ENCODE results near the gene JUNB. TPM values are rescaled to one million over a fixed set of nuclear protein-coding genes. Genes with fewer than 3 reads are reported as not detected.

JUNB gene
- total RNA-seq, 1 donor from 2014 or later: 24.2 TPM

DNA sequence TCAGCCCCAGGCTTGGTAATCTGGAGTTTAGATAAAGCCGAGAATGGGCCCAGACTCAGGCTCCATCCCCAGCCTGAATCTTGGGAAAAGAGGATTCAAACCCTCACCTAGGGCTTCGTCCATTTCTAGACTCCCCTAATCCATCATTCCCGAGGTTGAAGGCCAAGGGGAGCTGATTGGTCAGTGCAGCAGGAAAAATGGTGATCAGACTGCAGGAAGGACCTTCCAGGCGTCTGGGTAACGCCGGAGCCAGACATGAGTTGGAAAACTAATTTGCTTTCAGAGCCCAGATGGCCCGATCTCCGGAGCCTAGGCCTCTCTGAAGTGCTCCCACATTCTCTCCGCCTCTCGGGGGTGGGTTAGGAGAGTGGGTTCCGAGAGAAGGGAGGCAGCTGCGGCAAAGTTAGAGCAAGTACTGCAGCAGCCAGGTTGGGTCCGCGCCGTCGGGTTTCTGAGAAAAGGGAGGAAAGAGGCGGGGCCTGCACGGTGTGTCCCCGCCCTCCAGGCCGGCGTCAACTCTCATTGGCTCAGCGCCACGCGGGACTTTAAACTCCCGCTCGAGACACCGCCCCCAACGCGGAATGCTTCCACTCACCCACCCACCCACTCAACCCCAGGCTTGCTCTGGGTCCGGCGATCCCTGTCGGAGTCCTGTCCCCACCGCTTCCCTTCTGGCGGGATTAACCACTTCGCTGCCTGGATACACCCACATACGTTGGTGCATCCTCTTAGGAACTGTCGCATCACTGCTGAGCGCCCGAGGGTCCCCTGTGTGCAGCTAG is 43.9 kb downstream of the JUNB start:
- ATAC-seq (no peak), DNase-seq (no peak)
- intact Hi-C loops (cut with micrococcal nuclease): no loop called here

DNA sequence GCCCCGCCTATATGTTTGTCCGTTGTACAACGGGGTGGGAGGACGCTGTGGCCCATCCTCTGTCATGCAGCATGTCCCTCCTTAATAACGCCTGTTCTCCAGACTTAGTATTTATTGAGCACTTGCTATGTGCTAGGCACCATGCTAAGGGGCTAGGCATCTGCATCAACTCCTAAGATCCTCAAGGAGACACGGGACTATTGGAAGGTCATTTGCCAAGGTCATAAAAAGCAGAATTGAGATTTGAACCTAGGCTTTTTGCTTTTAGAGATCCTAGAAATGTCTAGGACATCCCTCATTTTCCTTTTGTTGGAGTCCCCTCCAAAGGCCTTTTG is 45.2 kb downstream of the JUNB start:
- intact Hi-C loops (cut with micrococcal nuclease): no loop called here
- ATAC-seq (no peak), DNase-seq (no peak)

DNA sequence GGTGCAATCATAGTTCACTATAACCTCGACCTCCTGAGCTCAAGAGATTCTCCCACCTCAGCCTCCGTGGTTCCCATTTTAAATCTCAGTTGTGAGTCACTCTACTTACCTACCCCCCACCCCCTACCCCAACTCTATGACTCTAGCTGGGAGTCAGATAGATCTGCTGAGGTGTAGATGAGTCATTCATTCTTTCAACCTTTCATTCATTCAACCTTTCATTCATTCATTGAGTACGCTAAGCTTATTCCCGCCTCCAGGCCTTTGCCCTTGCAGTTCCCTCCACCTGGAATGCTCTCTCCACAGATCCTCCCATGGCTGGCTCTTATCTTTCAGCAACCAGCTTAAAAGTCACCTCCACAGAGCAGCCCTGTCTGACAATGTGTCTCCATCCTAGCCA is 45.9 kb downstream of the JUNB start:
- no peak for ATAC-seq
- intact Hi-C loops (cut with micrococcal nuclease): no loop called here
- DNase-seq: no peak

DNA sequence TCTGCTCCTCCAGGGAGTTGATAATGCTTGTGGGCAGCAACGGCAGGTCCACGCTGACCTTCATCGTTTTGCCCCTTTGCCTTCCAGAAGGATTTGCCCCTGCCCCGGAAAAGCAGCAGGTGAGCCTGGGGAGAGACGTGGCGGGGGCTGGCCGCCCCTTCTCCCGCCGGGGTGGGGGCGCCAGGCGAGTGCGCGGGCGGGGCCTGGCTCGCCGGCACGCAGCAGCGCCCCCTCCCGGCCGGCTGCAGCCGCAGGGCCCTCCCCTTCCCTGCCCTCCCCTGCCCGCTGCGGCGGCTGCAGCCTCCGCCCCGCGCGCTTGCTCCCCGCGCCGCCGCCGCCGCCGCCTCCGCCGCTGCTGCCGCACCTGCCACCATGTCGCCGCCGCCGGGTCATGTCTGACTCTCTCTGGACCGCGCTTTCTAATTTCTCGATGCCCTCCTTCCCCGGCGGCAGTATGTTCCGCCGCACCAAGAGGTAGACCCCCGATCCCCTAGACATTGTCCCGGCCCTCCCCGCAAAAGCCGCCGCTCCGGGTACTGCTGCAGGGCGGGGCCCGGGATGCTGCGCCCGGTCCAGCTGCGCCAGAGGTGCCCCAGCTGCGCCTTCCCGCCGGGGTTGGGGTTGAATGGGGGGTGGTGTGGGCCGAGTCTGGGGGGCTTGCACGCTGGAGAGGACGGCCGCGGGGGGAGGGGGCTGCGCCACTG is 47.0 kb downstream of the JUNB start, which contains the start of gene MAST1:
TSS of gene MAST1 (plus strand) at position 334 of the 704 bp plus-strand sequence. CDS start at position 392, 58 bp downstream.
- DNase-seq: peak; percentile 60

DNA sequence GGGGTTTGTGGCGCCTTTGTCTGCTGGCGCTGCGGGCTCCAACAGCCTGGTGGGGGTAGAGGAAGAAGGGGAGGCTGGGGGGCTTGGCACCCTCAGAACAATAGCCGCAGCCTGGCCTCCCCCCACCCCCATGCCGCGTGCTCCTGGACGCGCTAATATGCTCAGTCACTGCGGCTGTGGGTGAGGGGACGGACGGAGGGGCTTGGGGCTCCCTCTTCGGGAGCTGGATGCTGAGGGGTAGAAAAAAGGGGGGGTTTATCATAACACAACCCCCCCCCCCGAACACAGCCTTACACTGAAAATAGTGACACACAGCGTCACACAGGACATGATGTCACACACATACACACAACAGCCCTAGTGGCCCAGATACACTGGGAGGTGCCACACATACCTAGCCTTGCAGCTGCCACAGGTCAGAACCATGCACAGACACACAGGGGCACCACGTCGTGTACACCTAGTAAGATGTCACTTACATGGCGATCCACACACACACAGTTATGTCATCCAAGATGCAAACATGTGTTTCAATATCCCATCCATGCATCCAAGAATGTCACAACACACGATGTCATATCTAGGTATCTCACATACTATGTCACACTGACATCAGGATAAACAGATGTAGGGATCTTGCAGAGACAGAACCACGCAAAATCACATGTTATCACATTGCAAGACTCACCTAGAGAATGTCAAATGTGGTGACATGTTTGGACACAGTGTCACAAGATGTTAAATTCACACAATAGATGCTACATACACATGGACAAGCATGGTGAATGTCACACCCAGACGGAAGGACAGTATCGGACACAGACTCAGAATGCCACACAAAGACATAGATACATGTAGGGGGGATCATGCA is 47.8 kb downstream of the JUNB start:
- ATAC-seq (no peak), DNase-seq (no peak)
- intact Hi-C loops (cut with micrococcal nuclease): no loop called here

More for the DNA sequence above, 47.0 kb downstream of the JUNB start, which contains the start of gene MAST1:
- intact Hi-C loops (cut with micrococcal nuclease): no loop called here
- ATAC-seq: peak; percentile 74

DNA sequence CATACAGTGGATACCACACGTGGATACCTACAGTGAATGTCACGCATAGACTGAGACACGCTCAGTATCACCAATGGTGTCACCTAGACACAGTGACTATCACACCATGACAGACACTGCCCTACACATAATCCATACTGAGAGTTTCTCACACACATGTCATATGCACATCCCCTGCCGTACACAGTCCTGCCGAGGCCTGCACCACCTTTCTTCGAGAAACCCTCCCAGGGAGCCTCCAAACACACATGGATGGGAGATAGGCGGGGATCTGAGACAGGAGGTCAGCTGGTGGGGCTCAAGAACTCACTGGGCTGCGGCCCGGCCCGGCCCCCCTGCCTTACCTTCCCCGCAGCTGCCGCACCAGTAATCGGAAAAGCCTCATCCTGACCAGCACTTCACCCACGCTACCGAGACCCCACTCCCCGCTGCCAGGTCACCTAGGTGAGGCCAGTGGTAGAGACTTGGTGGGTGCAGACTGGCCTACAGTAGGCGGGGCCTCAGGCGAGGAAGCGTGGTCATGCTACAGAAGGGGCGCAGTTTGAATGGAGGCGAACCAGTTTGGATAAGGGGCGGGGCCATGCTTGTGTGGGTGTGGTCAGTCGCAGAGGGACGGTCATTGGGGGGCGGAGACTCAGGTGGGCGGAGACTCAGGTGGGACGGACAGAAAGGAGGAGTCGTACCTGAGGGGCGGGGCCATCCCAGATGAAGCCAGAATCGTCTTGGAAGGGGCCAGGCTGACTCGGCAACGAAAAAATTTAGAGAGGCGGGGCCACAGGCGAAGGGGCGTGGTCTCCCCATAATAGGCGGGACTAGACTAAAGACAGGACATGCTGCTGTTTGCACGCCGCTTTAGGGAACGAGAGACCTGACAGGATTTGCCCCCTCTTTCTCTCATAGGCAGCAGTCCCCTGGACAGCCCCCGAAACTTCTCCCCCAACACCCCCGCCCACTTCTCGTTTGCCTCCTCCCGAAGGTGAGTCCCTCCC is 49.1 kb downstream of the JUNB start:
- DNase-seq: peak; percentile 50
- intact Hi-C loops (cut with micrococcal nuclease): loop anchor here (10.0 kb wide), 1 partner anchor 76 kb away; no protein-coding TSS in a partner anchor
- ATAC-seq: peak; percentile 60

DNA sequence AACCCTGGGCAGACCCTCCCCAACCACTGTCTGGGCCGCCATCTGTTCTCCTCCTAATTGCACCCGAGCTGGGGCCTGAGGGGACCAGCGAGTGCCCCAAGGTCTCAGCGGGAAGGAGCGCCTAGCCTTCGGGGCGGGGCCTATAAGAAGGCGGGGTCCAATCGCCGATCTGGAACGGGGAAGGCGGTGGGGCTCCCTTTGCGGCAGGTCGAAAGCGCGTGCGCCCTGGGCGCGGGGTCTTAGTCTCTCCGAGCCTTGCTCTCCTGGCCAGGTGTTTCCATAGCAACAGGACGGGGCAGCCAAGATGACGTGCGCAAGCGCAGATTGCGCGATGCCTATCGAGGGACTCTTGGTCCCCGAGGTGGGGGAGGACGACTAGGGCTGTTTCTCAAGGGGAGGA is 49.8 kb downstream of the JUNB start:
- no peak for ATAC-seq
- intact Hi-C loops (cut with micrococcal nuclease): loop anchor here (10.0 kb wide), 1 partner anchor 76 kb away; no protein-coding TSS in a partner anchor
- DNase-seq: no peak

DNA sequence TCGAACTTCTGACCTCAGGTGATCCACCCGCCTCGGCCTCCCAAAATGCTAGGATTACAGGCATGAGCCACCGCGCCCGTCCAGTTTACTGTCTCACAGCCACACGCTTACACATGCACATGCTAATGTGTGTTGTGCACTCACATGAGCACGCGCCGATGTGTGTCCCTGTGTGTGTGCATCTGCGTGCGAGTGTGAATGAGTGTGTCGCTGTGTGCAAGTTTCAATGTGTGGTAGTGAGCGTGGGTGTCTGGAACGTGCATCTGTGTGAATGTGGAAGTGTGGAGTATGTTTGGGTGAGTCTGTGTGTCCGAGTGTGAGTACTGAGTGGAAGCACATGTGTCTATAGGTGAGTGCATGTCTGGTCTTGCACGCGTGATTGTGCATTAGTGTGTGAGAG is 51.2 kb downstream of the JUNB start:
- intact Hi-C loops (cut with micrococcal nuclease): loop anchor here (10.0 kb wide), 1 partner anchor 78 kb away; no protein-coding TSS in a partner anchor
- ATAC-seq (no peak), DNase-seq (no peak)

Small RNA genes lying within 50 kb of the gene (microRNA-seq; reads per million reads assigned to microRNA genes)
- gene MIR5684 (ENCODE audit: borderline number of aligned reads): not detected

Other genes with a start within 250 kb of the JUNB start
- gene ZNF564, start 240.0 kb upstream of the JUNB start, total RNA-seq: 9.6 TPM
- 5.1 TPM for gene ZNF490, start 180.7 kb upstream of the JUNB start, total RNA-seq
- 15.5 TPM for gene ZNF791, start 180.6 kb upstream of the JUNB start, total RNA-seq
- 32.5 TPM for gene MAN2B1, start 124.7 kb upstream of the JUNB start, total RNA-seq
- gene WDR83, start 124.7 kb upstream of the JUNB start, total RNA-seq: 8.7 TPM
- 60.2 TPM for gene DHPS, start 109.6 kb upstream of the JUNB start, total RNA-seq
- not detected for gene GNG14, start 103.5 kb upstream of the JUNB start, total RNA-seq
- gene FBXW9, start 94.9 kb upstream of the JUNB start, total RNA-seq: 1.7 TPM
- gene TNPO2, start 67.6 kb upstream of the JUNB start, total RNA-seq: 36.0 TPM
- 127 TPM for gene TRIR, start 56.8 kb upstream of the JUNB start, total RNA-seq
- 64.7 TPM for gene GET3, start 54.0 kb upstream of the JUNB start, total RNA-seq
- not detected for gene BEST2, start 39.7 kb upstream of the JUNB start, total RNA-seq
- 44.9 TPM for gene HOOK2, start 15.9 kb upstream of the JUNB start, total RNA-seq
- gene PRDX2, start 10.3 kb downstream of the JUNB start, total RNA-seq: 750 TPM
- gene THSD8, start 10.6 kb downstream of the JUNB start, total RNA-seq: 2.2 TPM
- 4.5 TPM for gene RNASEH2A, start 15.1 kb downstream of the JUNB start, total RNA-seq
- not detected for gene RTBDN, start 43.1 kb downstream of the JUNB start, total RNA-seq
- gene MAST1, start 47.0 kb downstream of the JUNB start, total RNA-seq: 0.12 TPM
- 19.2 TPM for gene DNASE2, start 90.0 kb downstream of the JUNB start, total RNA-seq
- not detected for gene KLF1, start 95.7 kb downstream of the JUNB start, total RNA-seq
- 30.5 TPM for gene GCDH, start 99.7 kb downstream of the JUNB start, total RNA-seq
- gene SYCE2, start 127.8 kb downstream of the JUNB start, total RNA-seq: not detected
- 38.5 TPM for gene FARSA, start 142.2 kb downstream of the JUNB start, total RNA-seq
- 422 TPM for gene CALR, start 147.1 kb downstream of the JUNB start, total RNA-seq
- 188 TPM for gene RAD23A, start 154.4 kb downstream of the JUNB start, total RNA-seq
- gene GADD45GIP1, start 165.7 kb downstream of the JUNB start, total RNA-seq: 28.7 TPM
- 11.2 TPM for gene DAND5, start 178.1 kb downstream of the JUNB start, total RNA-seq
- 171 TPM for gene NFIX, start 204.0 kb downstream of the JUNB start, total RNA-seq

Measured in left ventricle myocardium superior (tissue), 1 donor.